Left renal pelvis (tissue), 4 donors: ENCODE measurements around the gene HOXD12. TPM values are rescaled to one million over a fixed set of nuclear protein-coding genes. Genes with fewer than 3 reads are reported as not detected.

ENCODE experiments used
- DNase-seq, 4 donors: peaks; one replicate each; pipeline ENCODE4 v3.0.0-alpha.2; 2013; ENCODE audit warnings: low read depth in 4 of 4, low spot score in 3 of 4
- polyA plus RNA-seq, 4 donors: library from polyadenylated mRNA; unstranded; fragments of 120-200 nt; gene quantifications; one replicate each; pipeline ENCODE4 v1.2.1, GENCODE V29; 2013; ENCODE audit not compliant: insufficient read length in 4 of 4

HOXD12 gene
- polyA plus RNA-seq, 4 donors = 0.33 to 0.86 (median 0.51) TPM

- DNase-seq = no peak
These were observed 7.1 kb upstream of the HOXD12 start, which contains the start of gene HOXD13 for GRCh38 chr2:176092270-176093144. TSS of gene HOXD13 (plus strand) at chr2:176092721. CDS start at chr2:176092891, 170 bp downstream.

GRCh38 chr2:176093145-176093897 is 6.3 kb upstream of the HOXD12 start:
- DNase-seq = no peak

- DNase-seq = no peak
These were observed 5.7 kb upstream of the HOXD12 start for GRCh38 chr2:176093898-176094249.

GRCh38 chr2:176094349-176094748 is 5.2 kb upstream of the HOXD12 start:
- no peak for DNase-seq

- no peak for DNase-seq
These were observed 4.2 kb upstream of the HOXD12 start for GRCh38 chr2:176095421-176095820.

- no peak for DNase-seq
These were observed 3.2 kb upstream of the HOXD12 start for GRCh38 chr2:176096243-176096985.

GRCh38 chr2:176096986-176097819 is 2.4 kb upstream of the HOXD12 start:
- no peak for DNase-seq

GRCh38 chr2:176097820-176098365 is 1.7 kb upstream of the HOXD12 start:
- no peak for DNase-seq

- DNase-seq = no peak
These were observed 1.0 kb upstream of the HOXD12 start for GRCh38 chr2:176098366-176099158.

- no peak for DNase-seq
These were observed 352 bp upstream of the HOXD12 start for GRCh38 chr2:176099159-176099727.

- DNase-seq = no peak
These were observed 1.0 kb downstream of the HOXD12 start for GRCh38 chr2:176100547-176101140.

- no peak for DNase-seq
These were observed 1.7 kb downstream of the HOXD12 start for GRCh38 chr2:176101216-176101830.

GRCh38 chr2:176101842-176102241 is 2.2 kb downstream of the HOXD12 start:
- no peak for DNase-seq

- no peak for DNase-seq
These were observed 2.8 kb downstream of the HOXD12 start for GRCh38 chr2:176102309-176102866.

- DNase-seq = no peak
These were observed 3.6 kb downstream of the HOXD12 start for GRCh38 chr2:176103194-176103593.

- no peak for DNase-seq
These were observed 4.2 kb downstream of the HOXD12 start for GRCh38 chr2:176103742-176104315.
